GM18519 (cell line): ENCODE results near the gene TMEM200C.
"Not testable (repeated sequence)": the region's sequence is repeated elsewhere in the genome, so short reads cannot be mapped to it uniquely, and the experiment has no call there.

ENCODE experiments used
- ATAC-seq: cut with Tn5 transposase; IDR thresholded peaks from one replicate; pipeline ENCODE4 v1.9.1; 2021; ENCODE audit warnings: mild to moderate bottlenecking, moderate library complexity; ENCODE audit not compliant: unreplicated experiment, low FRiP score

TMEM200C gene

DNA sequence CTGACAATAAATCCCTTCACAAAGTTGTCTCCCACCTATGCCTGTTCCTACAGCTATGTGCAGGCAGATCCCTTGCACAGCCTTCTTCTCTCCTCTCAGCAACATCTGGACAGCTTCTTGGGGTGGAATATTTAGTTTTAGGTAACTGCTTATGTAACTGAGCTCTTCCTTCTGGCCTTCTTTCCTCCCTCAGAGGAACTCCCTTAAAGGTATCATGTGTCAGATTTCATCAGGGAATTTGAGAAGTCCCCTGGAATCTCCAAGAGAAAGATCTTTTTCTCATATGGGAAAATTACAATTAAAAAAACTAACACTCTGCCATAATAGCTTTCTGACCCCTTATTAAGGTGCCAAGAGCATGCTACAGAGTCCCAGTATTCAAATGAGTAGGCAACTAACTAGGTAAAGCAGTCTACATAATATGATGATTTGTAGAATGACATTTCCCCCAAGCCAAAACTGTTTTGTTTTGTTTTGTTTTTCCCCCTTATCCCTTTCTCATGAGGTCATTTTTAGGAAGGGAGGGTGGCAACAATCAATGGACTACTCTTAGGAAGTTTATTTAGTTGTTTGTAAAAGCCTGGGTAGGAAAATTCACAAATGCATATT is 2.4 kb downstream of the TMEM200C start:
- no peak for ATAC-seq

DNA sequence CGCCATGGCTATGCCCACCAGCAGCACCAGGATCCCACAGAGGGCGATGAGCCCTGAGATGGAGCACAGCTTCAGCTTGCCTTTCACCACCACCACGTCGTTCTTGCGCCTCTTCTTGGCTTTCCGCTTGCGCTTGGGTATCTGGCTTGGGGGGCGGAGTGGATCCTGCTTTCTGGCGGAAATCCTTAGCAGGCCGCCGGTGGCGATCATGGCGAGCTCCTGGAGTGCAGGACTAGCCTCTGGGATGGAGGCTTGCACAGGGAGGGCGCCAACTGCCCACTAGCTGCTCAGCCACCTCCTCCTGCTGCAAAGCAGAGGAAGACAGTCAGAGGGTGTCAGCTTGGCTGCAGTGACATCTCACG is 3.5 kb downstream of the TMEM200C start:
- ATAC-seq: no peak

DNA sequence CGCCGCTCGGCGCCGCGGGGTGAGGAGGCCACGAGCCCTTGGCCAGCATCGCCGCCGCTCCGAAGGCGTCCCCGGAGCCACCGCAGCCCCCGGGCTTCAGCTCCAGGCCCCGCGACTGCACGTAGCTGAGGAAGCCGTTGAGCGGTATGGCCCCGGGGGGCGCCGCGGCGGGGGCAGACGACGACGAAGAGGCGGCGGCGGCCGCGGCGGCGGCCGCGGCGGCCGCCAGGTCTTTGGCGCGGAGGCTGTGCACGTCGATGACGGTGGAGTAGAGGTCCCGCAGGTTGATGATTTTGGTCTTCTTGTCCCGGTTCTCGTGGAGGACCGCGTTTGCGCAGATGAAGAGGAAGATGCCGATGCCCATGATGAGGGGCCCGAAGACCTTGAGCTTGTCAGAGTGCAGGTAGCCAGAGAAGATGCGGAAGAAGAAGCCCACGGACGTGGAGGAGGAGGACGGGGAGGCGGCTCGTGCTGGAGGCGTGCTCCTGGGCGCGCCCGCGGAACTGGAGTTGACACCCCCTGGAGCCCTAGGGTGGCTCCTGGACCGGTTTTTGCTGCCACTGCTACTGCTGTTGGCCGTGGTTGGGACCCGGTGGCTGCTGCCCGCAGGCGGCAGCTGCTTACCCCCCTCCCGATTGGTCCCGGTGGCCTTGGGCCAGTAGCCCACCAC is 4.0 kb downstream of the TMEM200C start:
- ATAC-seq: peak; percentile 1

DNA sequence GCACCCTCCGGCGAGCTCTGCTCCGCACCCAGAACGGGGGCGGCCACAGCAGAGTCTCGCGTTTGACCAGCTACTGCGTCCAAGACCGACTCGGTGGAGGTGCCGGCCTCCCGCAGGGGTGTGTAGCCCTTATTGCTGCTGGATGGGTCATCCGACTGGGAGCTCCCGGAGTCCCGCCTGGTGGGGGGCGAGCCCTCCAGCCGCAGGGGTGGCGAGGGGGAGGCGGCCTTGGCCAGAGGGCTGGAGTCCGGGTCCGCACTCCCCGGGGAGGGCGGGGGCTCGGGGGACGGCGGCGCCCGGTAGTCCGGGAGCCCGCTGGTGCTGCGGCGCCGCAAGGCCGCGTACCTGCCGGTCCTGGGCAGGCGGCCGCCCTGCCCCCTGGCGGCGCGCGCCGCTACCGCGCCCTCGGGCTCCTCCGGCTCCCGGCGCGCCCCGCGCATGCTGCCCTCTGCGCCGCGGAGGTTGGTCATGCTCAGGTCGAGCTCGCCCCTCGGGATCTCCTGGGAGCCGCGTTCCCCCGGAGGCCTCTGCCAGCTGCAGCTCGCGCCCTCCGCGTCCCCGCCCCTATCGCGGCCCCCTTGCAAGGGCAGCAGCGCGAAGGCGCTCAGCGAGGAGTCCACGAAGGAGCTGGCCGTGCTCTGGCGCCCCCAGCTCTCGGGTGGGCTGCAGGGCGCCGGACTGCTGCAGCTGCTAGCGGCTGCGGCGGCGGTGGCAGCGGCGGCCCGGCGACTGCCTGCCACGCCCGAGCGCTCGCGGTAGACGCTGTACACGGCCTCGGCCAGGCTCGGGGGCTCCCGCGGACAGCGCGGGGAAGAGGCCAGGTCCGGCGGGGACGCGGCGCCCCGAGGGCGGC is 4.8 kb downstream of the TMEM200C start:
- peak; percentile 78 for ATAC-seq

DNA sequence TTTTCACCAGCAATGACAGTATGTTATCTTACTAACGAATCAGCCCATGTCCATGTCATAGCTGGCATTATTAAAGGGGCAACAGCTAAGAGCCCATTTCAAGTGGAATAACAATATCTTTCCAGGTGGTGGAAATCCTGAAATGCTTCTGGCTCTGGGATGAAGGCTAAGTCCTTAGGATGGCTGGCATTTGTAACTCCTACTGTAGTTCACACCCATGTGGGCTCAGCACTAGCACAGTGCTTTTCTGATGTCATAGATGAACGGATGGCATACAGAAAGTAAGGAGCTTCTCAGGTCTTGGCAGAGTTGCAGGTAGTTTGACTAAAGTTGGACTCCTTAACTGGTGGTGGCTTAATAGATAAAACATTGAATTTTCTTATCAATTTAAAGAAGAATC is 10.0 kb downstream of the TMEM200C start:
- ATAC-seq: no peak

DNA sequence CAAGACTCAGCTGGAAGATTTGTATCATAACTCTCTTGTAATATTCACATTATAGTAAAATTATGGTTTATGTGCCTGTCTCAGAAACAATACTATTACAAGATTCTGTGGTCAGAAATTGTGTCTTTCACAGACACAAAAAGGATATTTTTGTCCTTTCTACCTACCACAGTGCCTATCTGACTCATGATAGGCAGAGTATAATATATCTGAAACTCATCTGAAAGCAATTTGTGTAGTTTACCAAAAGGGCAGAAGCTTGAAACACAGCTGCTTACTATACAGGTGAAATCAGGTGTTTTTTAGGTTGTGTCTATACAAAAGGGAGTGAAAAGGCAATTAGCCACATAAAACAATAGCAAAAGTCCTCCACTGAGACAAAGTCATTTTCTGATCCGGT is 10.9 kb downstream of the TMEM200C start:
- ATAC-seq: peak; percentile 96

DNA sequence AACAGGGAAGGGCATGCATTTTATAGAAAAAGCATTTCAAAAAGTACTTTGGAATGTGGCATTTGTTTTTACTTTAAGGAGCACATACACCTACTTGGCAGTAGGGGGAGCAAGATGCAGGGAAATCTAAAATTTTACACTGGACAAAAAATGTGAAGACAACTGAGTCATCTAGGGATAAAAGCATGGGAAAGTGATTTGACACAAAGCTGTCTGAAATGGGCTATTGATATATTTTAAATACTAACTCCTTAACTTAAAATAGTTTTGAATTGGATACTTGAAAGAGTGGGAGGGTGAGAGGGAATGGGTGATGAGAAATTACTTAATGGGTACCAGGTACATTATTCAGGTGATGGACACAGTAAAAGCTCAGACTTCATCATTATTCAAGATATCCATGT is 15.8 kb downstream of the TMEM200C start:
- ATAC-seq: no peak

DNA sequence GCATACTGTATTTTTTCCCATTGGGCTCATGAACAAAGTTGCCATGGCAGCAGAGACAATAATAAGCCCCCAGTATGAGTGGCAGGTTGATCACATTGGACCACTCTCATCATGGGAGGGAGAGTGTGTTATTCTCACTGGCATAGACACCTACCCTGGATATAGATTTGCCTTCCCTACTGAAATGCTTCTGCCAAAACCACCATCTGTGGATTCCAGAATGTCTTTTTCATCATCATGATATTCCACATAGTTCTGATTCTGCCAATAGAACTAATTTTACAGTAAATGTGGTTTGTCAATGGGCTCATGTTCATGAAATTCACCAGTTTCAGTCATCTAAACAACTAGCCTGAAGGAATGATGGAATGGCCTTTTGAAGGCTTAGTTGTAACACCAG is 18.4 kb downstream of the TMEM200C start:
- no peak for ATAC-seq

DNA sequence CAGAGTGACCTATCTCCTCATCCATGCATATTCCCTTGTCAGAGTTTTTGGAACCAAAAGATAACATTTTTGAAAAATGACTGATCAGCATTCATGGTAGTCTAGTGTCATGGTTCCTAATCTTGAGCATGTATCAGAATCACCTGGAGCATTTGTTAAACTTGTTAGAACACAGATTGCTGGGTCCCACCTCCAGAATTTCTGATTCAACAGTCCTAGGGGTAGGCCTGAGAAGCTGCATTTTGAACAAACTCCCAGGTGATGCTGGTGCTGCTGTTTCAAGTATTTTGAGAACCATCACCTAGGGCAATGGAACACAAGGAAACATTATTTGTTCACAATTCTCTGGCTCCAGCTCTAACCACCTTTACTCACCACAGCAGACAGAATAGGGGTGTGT is 21.0 kb downstream of the TMEM200C start:
- no peak for ATAC-seq

DNA sequence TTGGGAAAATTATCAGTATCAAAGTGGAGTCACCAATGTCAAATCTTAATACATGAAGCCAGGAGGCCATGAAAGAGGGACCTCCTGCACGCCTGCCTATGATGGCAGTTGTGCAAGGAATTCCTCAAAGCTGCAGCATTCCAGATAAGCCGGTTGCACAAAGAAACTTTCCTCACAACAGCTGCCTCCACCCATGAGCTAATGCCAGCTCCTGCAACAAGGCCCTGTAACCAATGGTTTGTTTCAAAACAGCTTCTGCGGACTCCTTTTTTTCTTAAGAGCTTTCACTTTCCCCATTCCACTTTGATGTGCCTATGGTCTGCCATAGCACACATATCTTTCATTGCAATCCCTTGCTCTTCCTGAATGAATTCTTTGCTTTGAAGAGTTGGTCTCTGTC is 22.4 kb downstream of the TMEM200C start:
- ATAC-seq: no peak

DNA sequence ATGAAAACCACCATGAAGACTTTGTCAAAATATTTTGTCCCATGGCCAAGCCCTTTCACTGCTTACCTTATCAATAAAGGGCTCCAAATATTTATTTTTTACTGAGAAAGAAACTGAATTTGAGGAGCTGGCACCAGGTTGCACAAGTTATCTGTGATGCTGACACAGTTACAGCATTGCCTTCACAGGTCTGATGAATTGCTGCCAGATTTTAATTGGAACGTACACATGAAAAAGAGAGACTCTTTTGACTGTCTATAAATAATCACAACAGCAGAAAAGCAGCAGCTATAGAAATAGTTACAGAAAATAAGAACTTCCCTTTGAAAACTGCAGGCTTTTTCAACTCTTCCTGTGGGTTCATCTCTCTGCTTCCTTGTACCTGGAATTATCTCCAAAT is 23.9 kb downstream of the TMEM200C start:
- no peak for ATAC-seq

DNA sequence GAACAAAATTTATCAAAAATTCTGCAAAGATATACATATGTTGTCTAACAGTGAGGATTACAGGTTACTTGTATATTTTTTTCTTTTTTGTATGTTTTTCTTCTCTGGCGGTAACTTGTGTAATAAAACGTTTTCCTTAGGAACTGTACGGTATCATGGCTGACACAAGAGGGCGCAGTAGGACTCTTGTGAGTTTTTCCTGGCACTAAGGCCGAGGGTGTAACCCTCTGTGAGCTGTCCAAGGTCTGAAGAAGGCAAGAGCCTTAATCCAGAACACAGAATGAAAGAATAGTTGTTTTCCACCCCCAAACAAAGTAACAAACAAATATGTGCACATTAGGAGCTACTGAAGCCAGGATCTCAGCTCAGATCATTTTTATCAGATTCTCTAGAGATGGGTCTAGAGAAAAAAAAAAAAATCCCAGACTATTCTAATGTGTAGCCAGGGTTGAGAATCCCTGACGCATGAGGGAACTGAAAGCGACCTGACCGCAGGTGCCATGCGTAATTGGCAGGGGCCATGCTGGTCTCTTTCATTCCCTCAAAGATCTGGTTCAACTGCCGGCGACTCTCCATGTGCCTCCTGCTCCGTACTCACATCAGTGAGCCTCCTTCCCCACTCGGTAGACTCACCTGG is 27.0 kb downstream of the TMEM200C start:
- peak; percentile 90 for ATAC-seq

DNA sequence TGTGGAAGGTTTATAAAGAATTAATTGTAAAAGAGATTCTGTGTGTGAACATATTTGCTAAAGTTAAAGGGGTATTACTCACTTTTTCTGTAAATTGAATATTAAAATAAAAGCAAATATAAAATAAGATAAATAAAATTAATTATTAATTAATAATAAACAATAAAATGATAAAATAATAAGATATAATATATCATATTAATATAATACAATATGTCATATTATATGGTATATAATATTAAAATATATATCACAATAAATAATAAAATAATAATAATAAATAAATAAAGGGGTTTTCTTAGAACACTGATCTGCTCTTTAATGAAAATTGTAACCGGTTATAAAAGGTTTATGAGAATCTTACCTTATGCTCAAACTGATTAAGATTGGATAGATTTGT is 29.8 kb downstream of the TMEM200C start:
- no peak for ATAC-seq

DNA sequence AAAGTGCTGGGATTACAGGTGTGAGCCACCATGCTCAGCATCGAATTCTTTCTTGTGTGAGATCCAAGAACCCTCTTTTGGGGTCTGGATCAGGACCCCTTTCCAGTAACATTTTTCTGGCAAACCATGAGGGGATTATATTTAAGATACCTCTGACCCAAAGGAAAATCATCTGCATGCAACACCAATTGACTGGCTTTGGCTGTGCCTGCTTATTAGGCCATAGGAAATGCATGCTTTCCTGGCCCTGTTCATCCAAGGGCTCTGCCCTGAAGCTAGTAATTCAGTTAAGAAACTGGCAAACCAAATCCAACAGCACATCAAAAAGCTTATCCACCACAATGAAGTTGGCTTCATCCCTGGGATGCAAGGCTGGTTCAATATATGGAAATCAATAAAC is 33.2 kb downstream of the TMEM200C start:
- ATAC-seq: not testable (repeated sequence)

DNA sequence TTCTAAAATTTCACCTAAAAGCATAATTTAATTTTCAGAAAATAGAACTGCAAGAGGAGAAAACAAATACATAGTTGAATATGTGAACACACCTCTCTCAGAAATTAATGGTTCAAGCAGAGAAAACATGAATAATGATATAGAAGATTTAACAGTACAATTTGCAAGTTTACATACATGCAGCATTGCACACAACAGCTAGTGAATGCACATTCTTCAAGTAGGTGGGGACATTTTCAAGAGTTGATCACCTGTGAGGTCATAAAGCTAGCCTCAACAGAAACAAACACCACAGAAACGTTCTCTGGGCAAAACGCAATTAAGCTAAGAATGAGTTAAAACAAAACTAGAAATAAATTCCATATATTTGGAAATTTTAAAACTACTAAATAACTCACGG is 38.1 kb downstream of the TMEM200C start:
- ATAC-seq: no peak

DNA sequence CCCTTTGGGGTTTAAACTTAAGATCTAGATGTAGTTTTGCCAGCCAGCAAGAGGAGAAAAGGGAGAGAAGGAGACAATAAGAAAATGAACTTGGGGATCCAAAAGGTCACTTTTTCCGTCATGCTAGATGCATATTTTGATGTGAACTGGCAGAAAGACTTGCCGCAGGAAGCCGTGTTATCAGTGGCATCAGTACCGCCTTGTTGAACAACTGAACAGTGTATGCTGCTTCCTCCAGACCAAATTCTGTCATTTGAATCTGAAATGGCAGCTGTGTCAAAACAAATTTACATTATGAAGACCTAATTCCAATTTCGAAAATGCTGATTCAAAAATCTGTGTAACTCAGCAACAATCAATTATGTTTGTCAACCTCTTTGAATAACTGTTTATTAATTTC is 42.1 kb downstream of the TMEM200C start:
- no peak for ATAC-seq

DNA sequence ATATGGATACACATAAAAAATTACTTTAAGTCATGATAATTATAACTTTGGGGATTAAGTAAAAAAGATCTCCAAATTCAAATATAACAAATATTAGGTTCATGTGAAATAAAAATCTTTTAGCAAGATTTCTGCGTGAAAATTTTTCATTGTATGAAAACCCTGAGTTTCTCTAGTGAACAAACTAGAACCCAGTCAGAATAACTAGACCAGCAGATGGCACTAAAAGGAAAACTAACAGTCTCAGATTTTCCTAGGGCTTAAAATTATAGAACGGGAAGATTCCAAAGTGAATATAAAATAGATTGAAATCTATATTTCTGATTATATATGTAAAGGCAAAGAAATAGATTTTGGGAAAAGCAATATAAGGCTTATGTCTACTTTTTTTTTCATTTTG is 43.3 kb downstream of the TMEM200C start:
- no peak for ATAC-seq

DNA sequence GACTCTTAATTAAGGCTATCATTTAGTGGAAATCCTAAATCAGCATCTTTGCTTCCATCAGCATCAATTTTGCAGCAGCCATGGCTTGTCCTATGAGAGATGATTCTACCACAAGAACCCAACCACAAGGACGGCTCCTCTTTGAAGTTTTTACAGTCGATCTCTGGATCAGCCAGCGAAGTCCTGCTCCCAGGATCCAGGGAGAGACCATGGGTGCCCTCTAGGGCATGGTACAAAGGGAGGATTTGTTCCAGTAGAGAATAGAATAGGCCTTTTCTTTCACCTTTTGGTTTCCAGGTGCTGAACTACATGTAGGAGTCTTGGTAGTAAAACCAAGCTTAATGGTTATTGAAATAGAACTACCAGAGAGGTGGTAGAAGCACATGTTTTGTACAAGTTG is 52.7 kb downstream of the TMEM200C start:
- no peak for ATAC-seq

DNA sequence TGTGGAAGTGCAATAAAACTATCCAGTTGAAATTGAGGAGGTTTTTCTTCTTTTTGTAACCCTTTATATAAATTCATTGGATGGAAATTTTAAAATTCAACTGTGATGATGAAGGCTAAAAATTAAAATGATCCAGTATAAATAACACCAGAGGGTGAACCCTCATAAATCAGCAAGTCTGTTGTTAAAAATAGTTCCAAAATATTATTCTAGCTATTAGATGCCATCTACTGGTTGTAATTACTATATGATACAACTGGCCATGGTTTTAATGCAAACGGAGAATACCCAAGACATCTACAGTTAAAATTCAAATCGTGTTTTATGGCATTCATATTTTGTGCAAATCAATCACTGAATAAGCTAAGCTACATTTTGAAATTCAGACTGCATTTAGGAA is 53.8 kb downstream of the TMEM200C start:
- no peak for ATAC-seq

DNA sequence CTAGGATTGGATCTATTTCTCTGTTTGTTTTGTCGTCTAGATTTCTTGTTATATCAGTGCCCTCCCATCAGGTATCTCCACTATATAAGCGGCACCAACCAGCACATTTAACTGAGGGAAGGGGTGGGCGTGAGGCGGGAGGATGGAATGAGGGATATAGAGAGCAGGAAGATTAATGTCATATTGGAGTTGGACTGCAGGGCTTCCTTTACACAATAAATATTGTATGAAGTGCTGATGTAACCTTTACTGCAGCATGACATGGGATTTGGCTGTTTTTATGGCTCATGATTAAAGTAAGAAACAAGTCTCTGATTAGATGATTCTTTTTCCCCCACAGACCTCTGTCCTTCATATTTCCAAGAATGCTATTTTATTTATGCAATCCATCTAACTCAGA is 54.8 kb downstream of the TMEM200C start:
- no peak for ATAC-seq

DNA sequence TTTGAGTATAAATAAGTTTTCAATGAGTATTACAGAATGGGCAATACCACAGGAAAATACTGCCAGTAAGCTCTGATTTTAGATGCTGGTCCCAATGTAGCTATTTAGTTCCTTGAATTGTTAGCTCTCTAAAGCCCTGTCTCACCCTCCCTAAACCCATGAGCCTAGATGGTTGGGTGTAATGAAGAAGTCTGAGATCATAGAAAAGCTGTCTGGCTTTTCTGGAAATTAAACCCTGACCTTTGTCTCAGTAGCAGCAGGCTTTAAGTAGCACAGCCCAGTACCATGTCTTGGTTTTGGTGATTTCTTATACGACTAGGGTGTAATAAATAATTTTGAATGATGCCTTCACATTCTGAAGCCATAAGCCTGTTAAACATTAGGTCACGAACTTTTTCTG is 55.3 kb downstream of the TMEM200C start:
- no peak for ATAC-seq
